Endometrium (tissue), 2 donors: ENCODE data around the gene LGALS3.

Experiments
- FAIRE-seq: peaks from 2 replicates; lab custom pipeline; 2012; peaks lifted over from hg19 to GRCh38; lab: Jason Lieb, UNC
- donor health status: control.
- donor health status: control.

The LGALS3 gene

GRCh38 chr14:55191203-55192053, 62.4 kb downstream of the LGALS3 start, which contains the start of gene DLGAP5:
Gene DLGAP5, minus strand, starts transcription at chr14:55191585. Its CDS starts 2,406 bp downstream, at chr14:55189179.
- peak; percentile 96 for FAIRE-seq

DNA sequence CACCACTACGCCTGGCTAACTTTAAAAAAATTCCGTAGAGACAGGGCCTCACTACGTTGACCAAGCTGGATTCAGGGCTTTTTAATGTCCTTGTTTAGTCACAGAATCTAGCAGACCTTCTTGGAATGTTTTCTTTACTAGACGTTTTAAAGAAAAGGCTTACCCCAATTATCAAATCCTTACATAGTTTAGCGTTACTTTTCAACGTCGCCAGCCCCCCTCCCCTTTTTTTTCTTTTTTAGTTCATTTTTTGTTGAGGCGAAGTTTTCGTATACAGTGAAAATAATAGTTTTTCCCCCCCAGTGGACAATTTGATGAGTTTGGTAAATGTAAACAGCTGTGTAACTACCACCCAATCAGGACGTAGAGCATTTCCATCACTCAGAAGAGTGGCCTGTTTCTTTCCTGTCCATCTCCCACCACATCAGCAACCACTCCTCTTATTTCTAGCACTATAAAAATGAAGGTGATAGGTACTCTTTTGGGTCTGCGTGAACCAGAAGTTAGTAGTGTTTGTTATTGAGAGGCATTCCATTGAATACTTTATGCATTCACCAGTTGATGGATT, 63.1 kb downstream of the LGALS3 start:
- FAIRE-seq: no peak

DNA sequence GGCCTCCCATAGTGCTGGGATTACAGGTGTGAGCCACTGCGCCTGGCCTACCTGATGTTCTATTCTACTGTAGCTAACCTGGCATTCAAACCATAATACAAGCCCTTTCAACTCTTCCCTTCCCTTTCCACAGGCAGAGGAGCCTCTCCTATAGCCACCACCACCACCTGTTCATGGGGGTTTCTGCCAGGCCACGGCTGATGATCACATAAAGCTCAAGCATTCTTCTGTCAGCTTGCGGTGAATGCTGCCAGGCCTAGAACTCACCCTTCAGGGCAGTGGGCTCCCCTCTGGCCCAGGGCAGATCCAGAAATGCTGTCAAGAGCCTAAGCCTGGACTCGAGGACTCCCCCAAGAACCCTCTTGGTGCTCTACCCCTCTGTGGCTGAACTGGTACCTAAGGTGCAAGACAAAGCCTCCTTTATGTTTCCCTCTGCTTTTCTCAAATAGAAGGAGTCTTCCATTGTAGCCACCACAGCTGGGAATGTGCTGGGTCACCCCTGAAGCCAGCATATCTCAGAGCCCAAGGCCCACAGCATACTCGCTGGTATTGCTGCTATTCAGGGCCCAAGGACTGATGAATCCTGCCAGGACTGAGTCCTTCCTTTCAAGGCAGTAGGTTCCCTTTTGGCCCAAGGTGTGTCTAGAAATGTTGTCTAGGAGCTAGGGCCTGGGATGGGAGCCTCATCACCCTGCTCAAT, 65.8 kb downstream of the LGALS3 start:
- no peak for FAIRE-seq
